Stimulated activated CD8-positive, alpha-beta memory T cell treated with anti-CD3 and anti-CD28 coated beads, Interleukin-15, amount 100 ng/mL, for 24 hours (primary cell): ENCODE results near the gene RCBTB1.
"Not testable (repeated sequence)": the region's sequence is repeated elsewhere in the genome, so short reads cannot be mapped to it uniquely, and the experiment has no call there.

ENCODE experiments used
- DNase-seq: peaks from one replicate; pipeline ENCODE4 v3.0.0-alpha.2; 2020; ENCODE audit warnings: low read depth

The RCBTB1 gene

DNA sequence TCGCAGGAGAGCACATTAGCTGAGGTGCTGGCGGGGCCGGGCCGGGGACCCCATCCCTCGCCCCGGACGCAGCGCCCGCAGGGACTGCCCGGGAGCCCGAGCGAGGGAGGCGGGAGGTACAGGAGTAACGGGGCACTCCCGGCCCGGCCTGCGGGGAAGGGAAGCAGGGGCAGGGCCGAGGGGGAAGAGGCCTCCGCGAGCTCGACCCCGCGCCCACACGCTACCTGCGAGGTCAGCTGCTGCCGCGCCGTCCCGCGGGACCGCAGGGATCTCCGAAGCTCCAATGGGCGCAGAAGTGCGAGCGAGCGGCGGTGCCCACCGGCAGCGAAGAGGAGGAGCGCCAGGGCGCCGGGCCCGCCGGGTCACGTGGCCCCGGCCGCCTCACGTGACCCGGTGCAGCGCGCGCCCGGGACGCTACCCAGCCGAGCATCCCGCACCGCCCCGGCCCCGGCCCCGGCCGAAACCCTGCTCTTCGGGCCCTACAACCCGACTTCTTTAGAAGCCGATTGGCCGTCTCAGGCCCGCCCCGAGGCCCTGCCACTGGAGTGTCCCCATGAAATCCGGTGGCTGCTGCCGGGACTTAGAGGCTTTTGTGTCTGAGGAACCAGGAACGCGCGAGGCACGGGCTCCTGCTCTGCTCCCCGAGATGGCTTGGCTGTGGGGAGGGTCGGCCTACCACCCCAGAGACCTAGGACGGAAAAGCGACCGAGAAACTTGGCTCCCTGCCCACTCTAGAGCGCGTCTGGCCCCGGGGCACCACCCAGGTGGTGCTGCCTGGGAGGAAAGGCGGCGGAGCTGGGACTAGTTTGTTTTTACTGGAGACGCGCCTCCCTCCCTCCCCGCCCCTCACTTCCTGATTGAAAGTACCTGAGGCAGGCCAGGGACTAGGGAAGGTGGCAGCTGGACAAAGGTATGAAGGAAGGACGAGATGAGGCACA lies at the start of gene RCBTB1:
Gene RCBTB1, minus strand, starts transcription at position 339 of the 938 bp plus-strand sequence. CDS start 18,279 bp downstream, outside the sequence.
- DNase-seq = peak; percentile 45

DNA sequence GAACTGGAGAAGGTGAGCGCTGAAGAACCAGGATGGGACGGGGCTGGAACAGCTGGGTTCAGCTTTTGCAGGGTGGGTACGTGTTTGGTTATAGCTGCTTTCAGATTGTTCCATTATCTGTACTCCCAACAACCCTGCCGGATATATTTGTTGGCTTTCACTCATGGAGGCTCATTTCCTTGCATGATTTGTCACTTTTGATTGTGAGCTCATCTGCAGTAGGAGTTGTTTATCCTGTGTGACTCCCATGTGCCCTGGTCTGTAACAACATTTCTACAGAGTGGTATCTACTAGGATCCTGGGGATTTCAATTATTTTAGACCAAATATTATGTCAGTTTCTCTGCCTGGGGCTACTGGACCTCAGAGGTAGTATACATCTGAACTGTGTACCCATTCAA lies 48.4 kb upstream of the RCBTB1 start:
- no peak for DNase-seq

DNA sequence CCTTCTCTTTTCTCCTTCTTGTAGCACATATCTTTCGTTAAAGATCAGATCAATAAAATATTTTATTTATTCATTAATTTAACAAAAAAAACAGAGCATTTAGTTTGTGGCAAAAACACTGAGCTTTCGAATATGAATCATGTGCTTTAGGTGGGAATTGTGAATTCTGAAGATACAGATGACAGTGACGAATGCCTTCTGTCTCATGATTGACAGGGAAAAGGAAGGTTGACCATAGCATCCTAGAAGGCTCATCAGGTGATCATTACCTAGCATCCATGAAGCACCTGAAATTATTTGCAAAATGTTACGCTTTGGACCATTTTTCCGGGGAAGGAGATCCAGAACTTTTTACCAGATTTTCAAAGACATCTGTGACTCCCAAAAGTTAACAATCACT lies 46.8 kb upstream of the RCBTB1 start:
- DNase-seq = no peak

DNA sequence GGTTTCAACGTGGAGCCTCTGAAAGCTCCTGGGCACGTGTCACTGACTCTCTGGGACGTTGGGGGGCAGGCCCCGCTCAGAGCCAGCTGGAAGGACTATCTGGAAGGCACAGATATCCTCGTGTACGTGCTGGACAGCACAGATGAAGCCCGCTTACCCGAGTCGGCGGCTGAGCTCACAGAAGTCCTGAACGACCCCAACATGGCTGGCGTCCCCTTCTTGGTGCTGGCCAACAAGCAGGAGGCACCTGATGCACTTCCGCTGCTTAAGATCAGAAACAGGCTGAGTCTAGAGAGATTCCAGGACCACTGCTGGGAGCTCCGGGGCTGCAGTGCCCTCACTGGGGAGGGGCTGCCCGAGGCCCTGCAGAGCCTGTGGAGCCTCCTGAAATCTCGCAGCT lies 45.2 kb upstream of the RCBTB1 start:
- no peak for DNase-seq

DNA sequence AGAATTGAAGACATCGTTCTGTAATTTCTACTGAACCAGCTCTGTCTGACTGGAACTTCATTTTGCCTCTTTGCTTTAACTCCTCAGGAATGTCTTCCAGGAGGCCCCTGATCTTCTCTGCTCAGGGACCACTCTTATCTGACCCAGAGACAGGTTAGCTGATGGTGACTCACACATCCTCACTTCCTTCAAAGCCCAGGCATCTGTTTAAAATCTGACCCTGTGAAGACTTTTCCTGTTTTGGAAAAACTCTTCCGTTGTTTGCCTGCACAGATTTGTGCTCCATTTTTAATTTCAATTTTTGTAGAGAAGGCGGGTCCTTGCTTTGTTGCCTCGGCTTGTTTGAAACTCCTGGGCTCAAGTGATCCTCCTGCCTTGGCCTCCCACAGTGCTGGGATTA lies 44.6 kb upstream of the RCBTB1 start:
- DNase-seq = no peak

DNA sequence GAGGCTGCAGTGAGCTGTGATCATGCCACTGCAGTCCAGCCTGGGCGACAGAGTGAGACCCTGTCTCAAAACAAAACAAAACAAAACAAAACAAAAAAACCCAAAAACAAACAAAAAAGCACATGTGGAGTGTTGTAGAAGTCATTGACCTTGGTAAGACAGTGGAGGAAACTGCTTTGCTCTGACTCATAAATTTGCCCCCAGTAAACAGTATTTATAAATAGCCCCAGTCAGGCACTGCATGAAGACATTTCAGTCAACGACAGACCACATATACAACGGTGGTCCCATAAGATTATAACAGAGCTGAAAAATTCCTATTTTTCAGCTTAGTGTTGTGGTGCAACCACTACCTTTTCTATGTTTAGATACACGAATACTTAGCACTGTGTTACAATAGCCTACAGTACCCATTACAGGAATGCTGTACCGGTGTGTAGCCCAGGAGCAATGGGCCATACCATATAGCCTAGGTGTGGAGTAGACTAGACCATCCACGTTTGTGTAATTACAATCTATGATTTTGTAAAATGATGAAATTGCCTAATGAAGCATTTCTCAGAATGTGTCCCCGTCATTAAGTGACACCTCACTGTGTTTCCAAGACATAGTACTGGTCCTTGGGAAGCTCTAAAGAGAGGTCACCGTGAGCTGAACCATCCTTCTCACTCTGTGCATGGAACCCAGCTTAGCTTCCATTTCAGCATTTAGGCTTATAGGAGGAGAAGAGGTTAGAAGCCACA lies 44.0 kb upstream of the RCBTB1 start:
- no peak for DNase-seq

DNA sequence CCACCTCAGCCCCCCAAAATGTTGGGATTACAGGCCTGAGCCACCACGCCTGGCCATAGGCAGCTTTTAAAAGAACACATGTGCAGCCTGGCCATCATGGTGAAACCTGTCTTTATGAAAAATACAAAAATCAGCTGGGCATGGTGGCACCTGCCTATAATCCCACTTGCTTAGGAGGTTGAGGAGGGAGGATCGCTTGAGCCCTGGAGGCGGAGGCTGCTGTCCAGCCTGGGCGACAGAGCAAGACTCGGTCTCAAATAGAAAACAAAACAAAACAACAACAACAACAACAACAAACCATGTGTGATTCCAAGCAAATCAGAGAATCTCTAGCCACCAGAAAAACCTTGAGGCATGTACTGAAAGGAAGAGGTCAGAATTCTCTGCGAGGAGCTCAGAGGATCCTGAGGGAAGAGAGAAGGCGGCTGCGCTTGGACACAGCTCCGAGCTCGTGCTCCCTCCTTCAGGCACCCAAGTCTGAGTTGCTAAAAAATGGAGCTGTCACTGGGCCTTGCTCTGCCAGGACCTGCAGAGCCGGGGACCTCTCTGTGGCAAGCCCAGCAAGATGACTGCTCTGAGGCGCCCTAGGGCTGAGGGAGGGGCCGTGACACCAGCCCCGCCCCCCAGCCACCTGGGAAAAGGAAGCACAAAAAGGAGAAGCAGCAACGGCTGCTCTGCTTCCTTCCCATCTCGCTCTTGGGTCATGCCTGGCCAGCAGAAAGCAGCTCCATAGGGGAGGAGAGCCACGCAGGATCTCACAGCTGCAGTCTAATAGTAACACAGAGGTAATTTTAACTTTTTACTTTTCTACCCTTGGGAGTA lies 42.7 kb upstream of the RCBTB1 start, which contains the start of gene ARL11:
Gene ARL11, plus strand, starts transcription at position 677 of the 822 bp plus-strand sequence. CDS start 1,941 bp downstream, outside the sequence.
- peak; percentile 16 for DNase-seq

DNA sequence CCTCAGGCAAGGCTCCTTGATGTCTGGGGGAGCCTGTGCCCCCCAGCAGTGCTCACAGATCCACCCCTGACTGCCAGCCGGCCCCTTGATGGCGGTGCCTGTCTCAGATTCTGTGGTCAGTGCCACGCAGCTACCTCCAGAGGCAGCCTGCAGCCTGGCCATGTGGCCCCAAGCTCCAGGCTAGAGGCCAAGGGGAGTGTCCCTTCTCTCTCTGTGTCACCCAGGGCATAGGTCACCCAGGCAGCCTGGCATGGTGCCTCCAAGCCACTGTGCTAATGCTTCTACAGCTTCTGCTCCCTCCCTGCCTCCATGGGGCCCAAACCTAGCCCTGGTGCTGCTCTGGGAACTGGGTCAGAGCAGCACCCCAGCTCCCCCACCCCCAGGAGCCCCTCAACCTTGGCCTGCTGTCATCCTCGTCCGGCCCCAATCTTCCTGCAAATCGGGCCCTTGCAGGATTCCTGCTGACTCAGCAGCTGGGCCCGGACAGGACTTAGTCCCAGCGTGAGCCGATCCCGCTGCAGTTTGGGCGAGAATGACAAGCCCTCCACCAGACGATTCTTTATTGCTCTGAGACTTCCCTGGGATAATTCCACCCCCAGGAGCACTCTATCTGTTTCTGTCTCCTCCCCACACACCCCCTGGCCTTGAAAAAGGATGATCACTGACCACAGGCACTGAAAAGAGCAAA lies 40.2 kb upstream of the RCBTB1 start:
- DNase-seq = no peak

DNA sequence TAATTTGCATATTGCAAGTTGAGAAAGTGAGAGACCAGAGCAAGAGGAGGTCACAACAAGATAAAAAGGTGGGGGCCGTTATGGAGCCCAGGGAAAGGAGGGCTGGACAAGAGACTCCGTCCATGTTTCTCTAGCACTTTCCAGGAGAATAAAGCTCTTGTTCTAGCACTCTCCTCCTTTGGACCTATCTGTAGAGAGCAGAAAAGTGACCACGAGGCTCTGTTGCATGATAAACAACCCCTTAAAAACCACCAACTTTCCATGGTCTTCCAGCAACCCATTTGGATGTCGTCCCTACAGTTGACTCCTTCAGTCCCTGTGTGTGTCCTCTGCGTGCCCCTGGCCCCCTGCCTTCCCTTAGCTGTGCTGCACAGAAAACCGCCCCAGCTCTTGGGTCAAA lies 38.9 kb upstream of the RCBTB1 start:
- no peak for DNase-seq

DNA sequence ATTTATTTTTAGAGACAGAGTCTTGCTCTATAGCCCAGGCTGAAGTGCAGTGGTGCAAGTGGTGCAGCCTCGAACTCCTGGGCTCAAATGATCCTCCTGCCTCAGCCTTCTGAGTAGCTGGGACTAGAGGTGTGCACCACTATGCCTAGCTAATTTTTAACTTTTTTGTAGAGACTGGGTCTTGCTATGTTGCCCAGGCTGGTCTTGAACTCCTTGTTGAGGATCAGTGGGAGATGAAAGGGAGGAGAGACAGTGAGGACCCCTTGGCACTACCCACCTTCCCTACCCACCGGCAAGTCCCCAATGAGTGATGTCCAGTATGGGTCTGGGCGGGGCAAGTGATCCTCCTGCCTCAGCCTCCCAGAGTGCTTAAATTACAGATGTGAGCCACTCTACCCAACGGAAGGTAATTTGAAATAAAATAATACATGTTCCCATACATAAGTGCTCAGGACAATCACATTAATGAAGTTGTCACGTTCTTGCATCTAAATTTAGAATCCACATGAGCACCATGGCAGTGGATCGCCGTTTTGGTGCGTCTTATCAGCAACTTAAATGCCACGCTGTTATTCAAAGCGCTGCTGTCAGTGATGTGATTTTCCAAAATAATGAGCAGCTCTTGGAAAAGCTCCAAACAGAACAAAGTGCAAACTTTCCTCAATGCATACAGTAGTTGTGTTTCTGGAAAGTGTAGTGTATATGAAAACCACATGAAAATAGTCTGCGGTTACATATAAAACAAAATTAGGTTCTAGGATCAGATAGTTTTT lies 37.0 kb upstream of the RCBTB1 start:
- DNase-seq = no peak

DNA sequence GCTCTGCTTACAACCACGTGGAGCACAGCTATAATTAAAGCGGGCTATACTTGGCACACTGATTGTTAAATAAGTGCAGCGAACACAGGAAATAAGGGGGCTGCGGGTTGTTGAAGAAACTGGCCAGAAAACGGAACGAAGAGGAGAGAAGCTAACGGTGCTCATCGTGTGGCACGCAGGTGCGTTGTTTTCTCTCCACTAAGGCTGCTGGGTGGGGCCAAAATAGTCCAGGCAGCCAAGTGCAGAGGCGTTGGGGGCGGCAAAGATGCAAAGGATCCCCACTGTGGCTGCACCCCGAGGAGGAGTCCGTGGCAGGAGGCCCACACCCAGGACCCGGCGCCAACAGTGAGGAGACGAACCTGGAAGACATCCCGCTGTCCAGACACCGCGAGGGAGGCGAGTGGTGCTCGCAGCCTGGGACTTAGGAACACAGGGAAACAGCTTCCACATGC lies 34.8 kb upstream of the RCBTB1 start:
- no peak for DNase-seq

DNA sequence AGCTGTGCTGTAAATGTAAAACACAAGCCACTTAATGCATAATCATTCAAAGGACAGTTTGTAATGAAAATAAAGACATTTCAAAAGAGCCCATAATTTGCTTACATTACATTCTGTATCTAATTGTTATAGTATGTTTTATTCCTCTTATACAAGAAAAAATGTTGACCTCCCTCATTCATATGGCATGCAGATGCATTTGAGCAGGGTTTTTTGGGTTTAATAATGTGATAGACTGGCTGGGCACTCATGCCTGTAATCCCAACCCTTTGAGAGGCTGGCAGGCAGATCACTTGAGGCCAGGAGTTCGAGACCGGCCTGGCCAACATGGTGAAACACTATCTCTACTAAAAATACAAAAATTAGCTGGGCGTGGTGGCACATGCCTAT lies 31.3 kb upstream of the RCBTB1 start:
- DNase-seq = no peak

DNA sequence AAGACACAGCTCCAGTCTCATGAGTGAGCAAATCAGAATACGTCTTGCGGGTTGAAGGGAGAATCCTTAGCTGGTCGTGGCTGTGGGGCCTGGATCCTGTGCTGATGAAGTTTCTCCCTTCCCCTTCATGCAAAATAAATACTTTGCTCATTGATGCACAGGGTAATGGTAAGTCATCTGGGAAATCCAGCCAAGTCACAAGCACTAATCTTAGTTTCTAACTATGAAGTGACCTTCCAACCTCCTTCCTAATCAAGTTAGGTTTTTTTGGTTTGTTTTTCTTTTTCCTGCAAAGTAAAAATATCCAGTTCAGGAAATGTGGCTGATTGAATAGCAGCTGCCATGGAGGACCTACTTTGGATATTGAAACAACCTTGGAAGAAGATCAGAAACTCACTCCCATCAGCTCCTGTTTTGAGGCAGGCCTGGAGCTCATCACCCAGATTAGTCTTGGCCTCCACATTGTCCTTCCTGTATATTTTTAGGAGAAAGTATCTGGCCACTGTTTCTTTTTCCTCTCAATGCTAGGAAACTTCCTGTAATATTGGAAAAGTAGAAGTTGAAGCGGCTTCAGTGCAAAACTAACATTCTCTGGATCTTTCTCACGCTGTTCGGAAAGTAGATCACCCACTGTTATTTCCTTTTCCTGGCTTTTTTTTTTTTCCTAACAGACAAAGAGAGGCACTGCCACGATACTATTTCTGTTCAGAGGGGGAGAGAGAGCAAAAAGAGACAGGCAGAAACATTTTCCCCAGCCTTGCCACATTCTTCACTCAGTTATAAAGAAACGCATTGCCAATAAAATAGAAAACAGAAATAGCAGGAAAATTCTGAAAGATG lies 30.7 kb upstream of the RCBTB1 start:
- no peak for DNase-seq

DNA sequence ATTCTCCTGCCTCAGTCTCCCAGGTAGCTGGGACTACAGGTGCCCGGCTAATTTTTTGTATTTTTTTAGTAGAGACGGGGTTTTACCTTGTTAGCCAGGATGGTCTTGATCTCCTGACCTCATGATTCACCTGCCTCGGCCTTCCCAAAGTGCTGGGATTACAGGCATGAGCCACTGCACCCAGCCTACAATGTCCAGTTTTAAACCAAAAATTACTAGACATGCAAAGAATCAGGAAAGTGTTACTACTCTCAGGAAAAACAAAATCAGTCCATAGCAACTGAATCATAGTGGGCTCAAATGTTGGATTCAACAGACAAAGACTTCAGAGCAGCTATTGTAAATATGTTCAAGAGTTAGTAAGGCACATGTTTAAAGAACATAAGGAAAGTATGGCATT lies 26.7 kb upstream of the RCBTB1 start:
- not testable (repeated sequence) for DNase-seq

DNA sequence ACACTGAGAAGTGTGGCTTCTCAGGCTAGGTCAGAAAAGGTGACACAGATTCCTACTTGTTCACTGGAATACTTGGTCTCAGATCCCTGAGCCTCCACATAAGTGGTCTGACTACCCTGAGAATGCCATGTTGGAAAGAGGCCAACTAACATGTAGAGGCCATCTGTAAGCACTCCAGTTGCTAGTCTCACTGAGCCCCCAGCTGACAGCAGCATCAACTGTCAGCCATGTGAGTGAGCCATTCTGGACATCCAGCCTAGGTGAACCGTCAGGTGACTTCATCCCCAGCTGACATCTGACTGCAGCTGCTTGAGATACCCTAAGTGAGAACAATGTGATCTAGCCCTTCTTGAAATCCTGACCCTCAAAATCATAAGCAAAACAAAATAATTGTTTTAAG lies 24.8 kb upstream of the RCBTB1 start:
- DNase-seq = no peak

DNA sequence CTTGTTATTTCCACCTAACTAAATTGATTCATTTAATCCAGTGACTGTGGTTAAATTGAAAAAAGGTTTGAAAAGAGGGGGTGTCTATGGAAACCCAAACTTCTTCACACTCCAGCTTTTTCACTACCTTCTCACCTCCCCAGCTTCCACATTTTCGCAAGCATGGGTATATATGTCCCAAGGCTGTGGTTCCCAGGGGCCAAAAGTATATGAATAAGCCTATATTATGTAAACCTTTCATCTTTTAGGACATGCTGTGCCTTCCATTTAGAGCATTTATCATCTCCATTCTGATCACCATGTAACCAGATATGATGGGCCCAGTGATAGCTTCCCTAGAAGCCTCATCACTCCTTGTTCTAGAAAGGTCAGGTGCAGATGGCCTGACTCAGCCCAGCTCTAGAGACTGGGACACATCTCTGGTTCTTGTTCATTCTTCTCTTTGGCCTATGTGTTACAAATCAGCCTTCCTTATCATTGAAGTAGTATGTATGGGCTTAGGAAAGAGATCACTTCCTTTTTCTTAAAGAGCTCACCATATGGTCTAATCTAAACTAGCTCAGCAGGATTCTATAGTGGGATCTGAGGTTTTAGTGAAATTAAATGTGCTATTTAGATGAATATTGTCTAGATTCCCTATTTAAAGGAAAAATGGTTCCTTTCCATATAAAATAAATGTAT lies 23.4 kb upstream of the RCBTB1 start:
- DNase-seq = no peak

DNA sequence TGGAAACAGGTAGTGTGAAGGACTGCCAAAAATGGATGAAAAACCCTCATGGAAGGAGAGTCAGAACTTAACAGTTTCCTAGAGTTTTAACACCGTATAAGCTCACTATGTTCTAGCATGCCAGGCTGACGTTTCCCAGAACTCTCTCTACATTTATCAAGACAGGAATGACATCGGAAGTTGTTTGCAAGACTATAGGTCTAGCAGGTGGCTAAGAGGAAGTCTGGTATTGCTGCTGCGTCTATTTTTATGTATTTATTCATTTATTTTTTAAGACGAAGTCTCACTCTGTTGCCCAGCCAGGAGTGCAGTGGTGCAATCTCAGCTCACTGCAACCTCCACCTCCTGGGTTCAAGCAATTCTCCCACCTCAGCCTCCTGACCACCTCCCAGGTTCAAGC lies 22.4 kb upstream of the RCBTB1 start:
- DNase-seq = no peak

DNA sequence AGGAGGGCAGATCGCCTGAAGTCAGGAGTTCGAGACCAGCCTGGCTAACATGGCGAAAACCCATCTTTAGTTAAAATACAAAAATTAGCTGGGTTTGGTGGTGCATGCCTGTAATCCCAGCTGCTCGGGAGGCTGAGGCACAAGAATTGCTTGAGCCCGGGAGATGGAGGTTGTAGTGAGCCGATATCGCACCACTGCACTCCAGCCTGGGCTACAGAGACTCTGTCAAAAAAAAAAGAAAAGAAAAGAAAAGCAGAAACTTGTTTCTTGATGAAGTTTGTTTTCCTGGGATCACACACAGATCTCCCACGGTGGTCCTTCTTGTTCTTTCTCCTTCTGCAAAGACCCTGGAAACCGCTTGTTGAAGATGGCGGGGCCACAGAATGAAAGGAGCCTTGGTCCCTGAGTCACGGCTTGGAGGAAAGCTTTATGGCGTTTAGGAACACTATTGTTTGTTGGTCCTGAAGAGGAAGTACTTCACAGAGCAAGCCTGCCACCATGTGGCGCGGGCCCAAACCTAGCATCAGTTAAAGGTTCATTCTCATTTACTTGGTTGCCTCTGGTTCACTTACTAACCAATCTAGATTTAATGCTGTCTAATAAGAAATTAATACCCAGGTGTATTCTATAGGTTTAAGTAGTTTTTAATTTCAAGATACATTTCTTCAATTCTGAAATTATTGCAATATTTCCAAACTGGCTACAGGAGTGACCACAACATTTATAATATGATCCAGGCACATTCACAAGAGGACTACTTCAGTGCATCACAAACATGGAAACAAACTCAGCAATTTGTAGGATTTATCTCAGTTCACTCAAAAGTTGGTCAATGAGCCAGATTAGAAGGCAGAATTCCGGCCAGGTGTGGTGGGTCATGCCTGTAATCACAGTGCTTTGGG lies 21.6 kb upstream of the RCBTB1 start:
- DNase-seq = peak; percentile 30
